Medulla oblongata (tissue), 1 donor: ENCODE data around the gene CHPF2.

Source experiments
- DNase-seq: peaks from one replicate; pipeline ENCODE4 v3.0.0-alpha.2; 2015; ENCODE audit errors: extremely low spot score

Gene CHPF2

GRCh38 chr7:151232091-151232916, at the start of gene CHPF2:
Gene CHPF2 (plus strand): TSS chr7:151232483. CDS start chr7:151234012, 1,529 bp downstream.
- peak; percentile 92 for DNase-seq

GRCh38 chr7:151185762-151186639, 46.3 kb upstream of the CHPF2 start:
- DNase-seq: no peak

- no peak for DNase-seq
These were observed 45.5 kb upstream of the CHPF2 start, which contains the start of gene ASB10 for GRCh38 chr7:151186640-151187408. Gene ASB10 (minus strand): TSS chr7:151187250. CDS start chr7:151187130, 120 bp downstream.

- DNase-seq: no peak
These were observed 44.7 kb upstream of the CHPF2 start for GRCh38 chr7:151187409-151188251.

- DNase-seq: no peak
These were observed 44.1 kb upstream of the CHPF2 start for GRCh38 chr7:151188252-151188542.

GRCh38 chr7:151189038-151189437, 43.2 kb upstream of the CHPF2 start:
- no peak for DNase-seq

GRCh38 chr7:151191544-151191943, 40.7 kb upstream of the CHPF2 start:
- no peak for DNase-seq

GRCh38 chr7:151192002-151192539, 40.2 kb upstream of the CHPF2 start:
- no peak for DNase-seq

- DNase-seq: no peak
These were observed 38.9 kb upstream of the CHPF2 start for GRCh38 chr7:151193203-151193978.

- no peak for DNase-seq
These were observed 38.1 kb upstream of the CHPF2 start for GRCh38 chr7:151194188-151194587.

GRCh38 chr7:151195616-151196450, 36.5 kb upstream of the CHPF2 start:
- DNase-seq: no peak

GRCh38 chr7:151197932-151198331, 34.4 kb upstream of the CHPF2 start:
- DNase-seq: no peak

- peak; percentile 58 for DNase-seq
These were observed 33.1 kb upstream of the CHPF2 start for GRCh38 chr7:151198945-151199848.

- DNase-seq: no peak
These were observed 30.9 kb upstream of the CHPF2 start for GRCh38 chr7:151201344-151201743.

- DNase-seq: no peak
These were observed 30.5 kb upstream of the CHPF2 start for GRCh38 chr7:151201751-151202150.

GRCh38 chr7:151202836-151203235, 29.4 kb upstream of the CHPF2 start:
- no peak for DNase-seq

GRCh38 chr7:151204383-151205032, 27.8 kb upstream of the CHPF2 start:
- no peak for DNase-seq

- no peak for DNase-seq
These were observed 26.6 kb upstream of the CHPF2 start for GRCh38 chr7:151205730-151206129.
